Measurements from ENCODE around the gene AFG1L. TPM values are rescaled to one million over a fixed set of nuclear protein-coding genes. Genes with fewer than 3 reads are reported as not detected.

Gene AFG1L
- total and polyA plus RNA-seq, 2 experiments from 2014 or later: 4.1 to 8.7 TPM

DNA sequence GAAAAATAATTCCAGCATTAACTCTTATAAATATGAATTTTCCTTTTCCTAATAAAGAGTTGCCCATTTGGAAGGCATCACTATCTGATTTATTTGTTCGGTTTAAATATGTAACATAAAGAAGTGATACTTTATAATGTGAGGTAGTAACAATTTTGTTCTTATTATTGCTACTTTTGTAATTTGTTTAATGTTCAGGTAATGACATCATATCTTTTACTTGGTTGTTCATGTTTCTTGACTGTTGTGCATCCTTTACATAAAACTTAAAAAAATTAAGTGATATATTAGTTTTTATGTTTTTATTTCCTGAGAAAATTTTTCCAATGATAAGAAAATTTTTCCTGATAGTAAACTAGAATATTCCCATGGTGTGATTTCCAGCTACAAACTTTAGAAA is 124.6 kb downstream of the AFG1L start:
- Mint-ChIP-seq H3K27me3 (ENCODE audit: insufficient read depth, low read depth, poor library complexity) (no peaks in the 10 kb centered on the region), H3K27ac (no peak overlapping the region), H3K4me3 (no peak overlapping the region), H3K4me1 (no peaks in the 10 kb centered on the region), H3K36me3 (ENCODE audit: low read depth) (no peaks in the 10 kb centered on the region), H3K9me3 (peaks cover 6% of the 10 kb centered on the region; the same call in 2 of the 3 replicates)
- Histone ChIP-seq H3F3A (replicated peaks; ENCODE audit: low read depth) (no peaks in the 10 kb centered on the region), H3K4me1 (ENCODE audit: insufficient read depth) (no peaks in the 10 kb centered on the region), H3K27me3 (ENCODE audit: insufficient read depth) (no peaks in the 10 kb centered on the region), H4K20me1 (replicated peaks; ENCODE audit: insufficient read depth) (no peaks in the 10 kb centered on the region), H3K4me3 (no peak overlapping the region), H2AFZ (no peak overlapping the region), H3K36me3 (ENCODE audit: insufficient read depth) (no peaks in the 10 kb centered on the region), H3K79me2 (replicated peaks; ENCODE audit: insufficient read depth) (no peaks in the 10 kb centered on the region), H3K4me2 (no peak overlapping the region), H3K9me2 (ENCODE audit: insufficient read depth) (no peaks in the 10 kb centered on the region), H3K27ac (ENCODE audit: low read depth) (no peak overlapping the region)
- DNase-seq (ENCODE audit: low spot score) (no peak), ATAC-seq (no peak)
- TF ChIP-seq NANOG (IDR thresholded peaks at IDR 0.05; ENCODE audit: borderline replicate concordance) (no peak), STAT1 (IDR thresholded peaks at IDR 0.05; ENCODE audit: unreplicated experiment) (no peak), ZNF114 (CRISPR knock-in tag; IDR thresholded peaks at IDR 0.05) (no peak), POLR2AphosphoS5 (IDR thresholded peaks at IDR 0.05; ENCODE audit: low read depth) (no peak), JUNB (IDR thresholded peaks at IDR 0.05; ENCODE audit: unreplicated experiment) (no peak), CREB1 (CRISPR knock-in tag; IDR thresholded peaks at IDR 0.05; ENCODE audit: low read depth) (no peak), EZH2 (IDR thresholded peaks at IDR 0.05; ENCODE audit: low read depth, unreplicated experiment) (no peak)
- TF ChIP-seq, protein P1, sequence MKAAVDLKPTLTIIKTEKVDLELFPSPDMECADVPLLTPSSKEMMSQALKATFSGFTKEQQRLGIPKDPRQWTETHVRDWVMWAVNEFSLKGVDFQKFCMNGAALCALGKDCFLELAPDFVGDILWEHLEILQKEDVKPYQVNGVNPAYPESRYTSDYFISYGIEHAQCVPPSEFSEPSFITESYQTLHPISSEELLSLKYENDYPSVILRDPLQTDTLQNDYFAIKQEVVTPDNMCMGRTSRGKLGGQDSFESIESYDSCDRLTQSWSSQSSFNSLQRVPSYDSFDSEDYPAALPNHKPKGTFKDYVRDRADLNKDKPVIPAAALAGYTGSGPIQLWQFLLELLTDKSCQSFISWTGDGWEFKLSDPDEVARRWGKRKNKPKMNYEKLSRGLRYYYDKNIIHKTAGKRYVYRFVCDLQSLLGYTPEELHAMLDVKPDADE (IDR thresholded peaks at IDR 0.05): no peak
- TF ChIP-seq, protein P2, sequence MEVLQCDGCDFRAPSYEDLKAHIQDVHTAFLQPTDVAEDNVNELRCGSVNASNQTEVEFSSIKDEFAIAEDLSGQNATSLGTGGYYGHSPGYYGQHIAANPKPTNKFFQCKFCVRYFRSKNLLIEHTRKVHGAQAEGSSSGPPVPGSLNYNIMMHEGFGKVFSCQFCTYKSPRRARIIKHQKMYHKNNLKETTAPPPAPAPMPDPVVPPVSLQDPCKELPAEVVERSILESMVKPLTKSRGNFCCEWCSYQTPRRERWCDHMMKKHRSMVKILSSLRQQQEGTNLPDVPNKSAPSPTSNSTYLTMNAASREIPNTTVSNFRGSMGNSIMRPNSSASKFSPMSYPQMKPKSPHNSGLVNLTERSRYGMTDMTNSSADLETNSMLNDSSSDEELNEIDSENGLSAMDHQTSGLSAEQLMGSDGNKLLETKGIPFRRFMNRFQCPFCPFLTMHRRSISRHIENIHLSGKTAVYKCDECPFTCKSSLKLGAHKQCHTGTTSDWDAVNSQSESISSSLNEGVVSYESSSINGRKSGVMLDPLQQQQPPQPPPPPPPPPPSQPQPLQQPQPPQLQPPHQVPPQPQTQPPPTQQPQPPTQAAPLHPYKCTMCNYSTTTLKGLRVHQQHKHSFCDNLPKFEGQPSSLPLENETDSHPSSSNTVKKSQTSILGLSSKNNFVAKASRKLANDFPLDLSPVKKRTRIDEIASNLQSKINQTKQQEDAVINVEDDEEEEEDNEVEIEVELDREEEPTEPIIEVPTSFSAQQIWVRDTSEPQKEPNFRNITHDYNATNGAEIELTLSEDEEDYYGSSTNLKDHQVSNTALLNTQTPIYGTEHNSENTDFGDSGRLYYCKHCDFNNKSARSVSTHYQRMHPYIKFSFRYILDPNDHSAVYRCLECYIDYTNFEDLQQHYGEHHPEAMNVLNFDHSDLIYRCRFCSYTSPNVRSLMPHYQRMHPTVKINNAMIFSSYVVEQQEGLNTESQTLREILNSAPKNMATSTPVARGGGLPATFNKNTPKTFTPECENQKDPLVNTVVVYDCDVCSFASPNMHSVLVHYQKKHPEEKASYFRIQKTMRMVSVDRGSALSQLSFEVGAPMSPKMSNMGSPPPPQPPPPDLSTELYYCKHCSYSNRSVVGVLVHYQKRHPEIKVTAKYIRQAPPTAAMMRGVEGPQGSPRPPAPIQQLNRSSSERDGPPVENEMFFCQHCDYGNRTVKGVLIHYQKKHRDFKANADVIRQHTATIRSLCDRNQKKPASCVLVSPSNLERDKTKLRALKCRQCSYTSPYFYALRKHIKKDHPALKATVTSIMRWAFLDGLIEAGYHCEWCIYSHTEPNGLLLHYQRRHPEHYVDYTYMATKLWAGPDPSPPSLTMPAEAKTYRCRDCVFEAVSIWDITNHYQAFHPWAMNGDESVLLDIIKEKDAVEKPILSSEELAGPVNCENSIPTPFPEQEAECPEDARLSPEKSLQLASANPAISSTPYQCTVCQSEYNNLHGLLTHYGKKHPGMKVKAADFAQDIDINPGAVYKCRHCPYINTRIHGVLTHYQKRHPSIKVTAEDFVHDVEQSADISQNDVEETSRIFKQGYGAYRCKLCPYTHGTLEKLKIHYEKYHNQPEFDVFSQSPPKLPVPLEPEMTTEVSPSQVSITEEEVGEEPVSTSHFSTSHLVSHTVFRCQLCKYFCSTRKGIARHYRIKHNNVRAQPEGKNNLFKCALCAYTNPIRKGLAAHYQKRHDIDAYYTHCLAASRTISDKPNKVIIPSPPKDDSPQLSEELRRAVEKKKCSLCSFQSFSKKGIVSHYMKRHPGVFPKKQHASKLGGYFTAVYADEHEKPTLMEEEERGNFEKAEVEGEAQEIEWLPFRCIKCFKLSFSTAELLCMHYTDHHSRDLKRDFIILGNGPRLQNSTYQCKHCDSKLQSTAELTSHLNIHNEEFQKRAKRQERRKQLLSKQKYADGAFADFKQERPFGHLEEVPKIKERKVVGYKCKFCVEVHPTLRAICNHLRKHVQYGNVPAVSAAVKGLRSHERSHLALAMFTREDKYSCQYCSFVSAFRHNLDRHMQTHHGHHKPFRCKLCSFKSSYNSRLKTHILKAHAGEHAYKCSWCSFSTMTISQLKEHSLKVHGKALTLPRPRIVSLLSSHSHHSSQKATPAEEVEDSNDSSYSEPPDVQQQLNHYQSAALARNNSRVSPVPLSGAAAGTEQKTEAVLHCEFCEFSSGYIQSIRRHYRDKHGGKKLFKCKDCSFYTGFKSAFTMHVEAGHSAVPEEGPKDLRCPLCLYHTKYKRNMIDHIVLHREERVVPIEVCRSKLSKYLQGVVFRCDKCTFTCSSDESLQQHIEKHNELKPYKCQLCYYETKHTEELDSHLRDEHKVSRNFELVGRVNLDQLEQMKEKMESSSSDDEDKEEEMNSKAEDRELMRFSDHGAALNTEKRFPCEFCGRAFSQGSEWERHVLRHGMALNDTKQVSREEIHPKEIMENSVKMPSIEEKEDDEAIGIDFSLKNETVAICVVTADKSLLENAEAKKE (CRISPR knock-in tag; IDR thresholded peaks at IDR 0.05): no peak

Data from GM23338 (cell line).